ENCODE data around the gene PDZRN4. TPM values are rescaled to one million over a fixed set of nuclear protein-coding genes. Genes with fewer than 3 reads are reported as not detected.
"Not testable (repeated sequence)": the region's sequence is repeated elsewhere in the genome, so short reads cannot be mapped to it uniquely, and the experiment has no call there.

PDZRN4 gene
- total RNA-seq, 1 experiment from 2014 or later: not detected

DNA sequence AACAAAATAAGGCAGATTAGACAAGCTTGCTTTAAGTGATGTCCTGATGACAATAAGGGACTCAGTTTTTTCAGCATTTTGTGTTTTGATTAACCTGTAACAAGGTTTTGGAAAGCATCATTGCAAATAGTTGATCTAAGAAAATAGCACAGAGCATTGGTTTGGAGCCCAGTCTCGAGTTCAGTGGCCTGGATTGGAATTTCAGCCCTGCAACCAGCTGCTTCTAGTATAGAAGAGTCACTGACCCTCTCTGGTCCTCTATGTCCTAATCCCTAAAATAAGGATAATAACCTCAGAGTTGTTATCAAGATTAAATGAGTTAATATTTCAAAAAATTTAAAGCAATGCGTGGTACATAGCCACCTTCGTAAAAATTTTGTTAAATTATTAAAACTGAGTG, 25.5 kb downstream of the PDZRN4 start:
- no peak for DNase-seq (ENCODE audit: low read depth)

DNA sequence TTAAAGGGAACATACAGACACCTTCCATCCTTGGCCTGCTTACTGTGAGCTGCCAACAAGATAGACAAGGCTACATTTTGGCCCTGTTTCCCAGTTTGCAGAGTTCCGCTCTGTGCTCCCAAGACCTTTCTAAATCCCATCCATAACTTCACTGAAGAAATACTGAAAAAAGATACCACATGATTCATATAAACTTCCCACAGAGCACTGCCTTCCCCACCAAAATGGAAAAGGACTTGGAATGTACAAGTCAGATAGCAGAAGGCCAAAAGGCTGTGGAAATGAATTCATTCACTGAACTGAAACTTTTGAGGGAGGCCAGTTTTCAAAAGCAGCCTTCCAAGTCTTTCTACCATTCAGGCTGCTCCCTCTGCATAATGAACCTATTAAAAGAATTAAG, 29.6 kb downstream of the PDZRN4 start:
- DNase-seq (ENCODE audit: low read depth): no peak

DNA sequence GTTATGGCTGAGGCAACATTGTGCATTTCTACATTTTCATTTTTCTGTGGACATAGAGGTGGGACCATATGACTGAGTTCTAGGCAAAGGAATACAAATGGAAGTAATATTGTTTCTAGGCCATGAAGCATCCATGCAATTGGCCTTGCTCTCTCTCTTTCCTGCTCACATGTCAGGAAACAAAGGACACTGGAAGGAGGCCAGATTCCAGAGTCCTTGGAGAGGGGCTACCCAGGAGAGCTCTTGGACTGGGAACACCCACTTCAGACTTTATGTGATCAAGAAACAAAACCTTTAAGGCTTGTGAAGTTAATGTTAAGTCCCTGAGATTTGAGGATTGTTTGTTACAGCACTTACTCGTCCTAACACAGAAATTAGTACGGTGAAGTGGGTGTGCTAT, 32.8 kb downstream of the PDZRN4 start:
- no peak for DNase-seq (ENCODE audit: low read depth)

DNA sequence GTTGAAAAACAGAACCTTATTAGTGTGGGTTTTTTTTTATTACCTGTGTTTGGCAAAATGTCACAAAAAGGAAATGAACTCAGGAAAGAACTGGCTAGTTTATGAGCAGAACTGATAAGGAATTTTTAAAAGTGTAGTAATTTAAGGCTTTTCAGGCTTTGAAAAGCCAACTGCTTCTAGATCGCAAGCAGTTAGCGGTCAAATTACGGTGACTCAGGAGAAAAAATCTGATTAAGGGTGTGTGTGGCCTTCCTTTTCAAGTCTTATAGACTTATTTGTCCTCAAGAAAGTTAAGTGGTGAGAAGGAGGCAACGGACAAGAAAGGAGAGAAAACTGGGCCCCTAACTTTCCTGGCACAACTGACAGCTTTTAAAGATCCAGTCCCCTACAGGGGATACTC, 33.4 kb downstream of the PDZRN4 start:
- no peak for DNase-seq (ENCODE audit: low read depth)

DNA sequence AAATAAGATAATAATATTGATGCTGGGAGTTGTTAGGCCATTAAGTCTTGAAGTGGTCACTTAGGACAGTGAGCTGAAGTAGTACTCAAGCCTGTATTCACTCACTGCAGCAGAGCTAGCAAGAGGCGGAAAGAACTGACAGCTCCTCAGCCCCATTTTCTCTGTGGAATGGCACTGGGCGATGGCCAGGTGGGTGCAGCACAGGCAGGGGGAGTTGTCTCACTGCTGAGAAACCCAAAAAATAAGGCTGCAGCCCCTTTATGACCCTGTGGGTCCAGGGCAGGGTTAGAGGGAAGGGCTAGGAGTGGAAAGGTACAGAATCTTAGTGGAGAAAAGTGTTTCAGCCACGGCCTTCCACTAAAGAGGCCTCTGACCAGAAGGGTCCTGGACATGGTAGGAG, 35.5 kb downstream of the PDZRN4 start:
- no peak for DNase-seq (ENCODE audit: low read depth)

DNA sequence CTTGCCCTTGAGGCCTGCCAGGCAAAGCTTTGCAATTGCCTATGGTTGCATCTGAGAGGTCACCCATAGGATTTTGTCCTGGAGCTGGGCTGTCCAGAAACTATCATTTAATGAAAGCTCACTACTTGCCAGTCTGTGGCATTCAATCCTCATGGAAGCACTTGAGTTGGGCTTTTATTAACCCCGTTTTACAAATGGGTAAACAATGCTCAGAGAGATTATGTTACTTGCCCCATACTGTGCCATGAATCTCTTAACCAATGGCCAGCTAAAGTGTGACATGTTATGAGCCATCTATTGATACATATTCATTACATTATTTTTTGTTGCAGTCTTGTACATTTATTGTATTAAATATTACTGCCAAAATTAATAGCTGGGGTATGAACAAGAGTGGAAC, 35.9 kb downstream of the PDZRN4 start:
- no peak for DNase-seq (ENCODE audit: low read depth)

DNA sequence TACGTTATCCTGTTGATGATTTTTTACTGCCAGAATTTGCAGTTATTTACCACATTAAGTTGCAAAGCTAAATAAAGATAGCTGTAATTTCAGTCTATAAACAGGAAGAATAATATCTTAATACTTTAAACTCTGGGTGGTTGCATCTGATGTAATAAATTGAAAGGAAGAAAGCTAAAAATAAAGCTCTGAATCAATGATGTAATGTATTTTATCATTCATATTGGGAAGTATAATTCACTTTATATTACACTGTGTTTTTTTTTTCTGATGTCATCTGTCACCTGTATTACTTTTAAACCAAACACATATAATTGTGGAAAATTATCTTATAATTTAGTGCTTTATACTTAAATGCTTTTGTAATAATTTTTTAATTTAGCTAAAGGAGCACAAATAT, 37.1 kb downstream of the PDZRN4 start:
- DNase-seq (ENCODE audit: low read depth): no peak

DNA sequence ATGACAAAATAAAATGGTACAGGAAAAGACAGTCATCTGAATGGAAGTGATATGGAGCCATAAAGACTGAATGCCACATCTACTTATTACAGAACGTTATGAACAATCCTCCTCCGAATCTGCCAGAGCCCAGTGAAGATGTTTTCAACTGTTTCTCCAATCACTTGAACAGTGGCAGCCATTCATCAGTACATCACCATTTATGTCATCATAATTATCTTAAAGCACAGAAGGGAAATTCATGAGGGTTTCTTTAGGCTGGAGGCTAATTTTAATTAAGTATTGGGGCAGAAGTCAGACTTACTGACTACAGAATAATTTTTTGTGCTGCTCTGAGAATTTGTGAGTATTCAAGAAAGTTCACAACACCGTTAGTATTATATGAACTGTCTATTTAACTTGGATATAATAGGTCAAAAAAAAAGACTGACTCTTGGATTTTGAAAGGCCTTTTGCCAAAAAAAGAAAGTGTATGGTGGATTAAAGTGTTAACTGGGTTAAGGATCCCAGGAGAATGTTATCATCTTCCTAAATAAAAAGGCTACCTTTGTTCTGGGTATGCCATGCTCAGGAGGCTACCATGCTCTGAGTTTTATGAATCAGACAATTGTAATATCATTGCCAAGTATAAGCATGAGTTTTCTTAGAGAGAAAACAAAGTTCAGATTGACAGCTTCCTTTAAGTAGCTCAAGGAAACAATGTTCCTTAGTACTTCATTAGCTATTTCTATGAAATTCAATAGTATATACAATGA, 40.1 kb downstream of the PDZRN4 start:
- DNase-seq (ENCODE audit: low read depth): no peak

DNA sequence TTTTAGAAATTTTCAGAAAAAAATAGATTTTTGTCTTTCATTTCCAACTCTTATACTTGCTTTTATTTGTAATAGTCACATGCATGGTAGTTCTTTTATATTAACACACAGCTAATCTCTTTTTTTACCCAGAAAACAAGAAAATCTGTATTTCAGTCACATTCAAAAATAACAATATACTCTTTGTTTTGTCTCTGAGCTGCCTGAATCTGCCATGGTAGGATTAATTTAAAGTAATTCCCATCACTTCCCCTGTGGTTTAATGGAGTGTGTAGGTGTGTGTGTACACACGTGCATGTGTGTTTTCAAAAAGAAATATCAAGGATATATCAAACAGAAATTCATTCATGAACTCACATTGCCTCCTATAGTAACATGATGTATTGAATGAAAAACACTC, 42.6 kb downstream of the PDZRN4 start:
- no peak for DNase-seq (ENCODE audit: low read depth)

DNA sequence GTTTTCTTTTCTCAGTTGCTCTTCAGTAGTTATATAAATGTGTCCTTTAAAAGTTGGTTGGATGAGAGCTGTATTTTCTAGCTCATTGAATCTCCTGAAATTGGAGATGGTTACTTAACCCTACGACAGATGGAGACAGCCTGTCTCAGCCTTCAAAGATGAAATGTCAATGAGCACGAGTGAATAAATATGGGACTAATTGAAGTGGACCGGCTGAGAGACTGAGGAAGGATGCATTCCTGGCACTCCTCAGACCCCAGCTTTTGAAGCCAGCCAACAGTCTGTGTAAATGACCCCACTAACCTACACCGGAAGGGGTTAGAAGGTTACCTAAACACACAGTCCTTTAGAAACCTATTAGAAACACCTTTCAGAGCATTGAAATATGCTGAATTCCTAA, 46.6 kb downstream of the PDZRN4 start:
- DNase-seq (ENCODE audit: low read depth): no peak

DNA sequence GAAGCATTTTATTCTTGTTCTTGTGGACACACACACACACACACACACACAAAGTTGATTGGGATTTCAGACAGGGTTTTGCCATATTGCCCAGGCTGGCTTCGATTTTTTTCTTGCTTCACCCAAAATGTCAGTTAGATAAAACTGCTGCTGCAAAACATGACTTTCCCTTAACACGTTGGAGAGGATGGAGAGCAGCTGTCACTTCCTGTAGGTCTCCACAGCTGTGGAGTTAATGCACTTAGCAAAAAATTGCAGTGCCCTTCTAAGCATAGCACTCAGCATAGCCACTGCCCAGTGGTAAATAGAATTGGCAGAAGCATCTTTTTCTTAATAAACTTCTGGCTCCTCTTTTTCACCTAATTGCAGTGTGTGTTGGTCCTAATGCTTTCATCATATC, 54.5 kb downstream of the PDZRN4 start:
- DNase-seq (ENCODE audit: low read depth): no peak

DNA sequence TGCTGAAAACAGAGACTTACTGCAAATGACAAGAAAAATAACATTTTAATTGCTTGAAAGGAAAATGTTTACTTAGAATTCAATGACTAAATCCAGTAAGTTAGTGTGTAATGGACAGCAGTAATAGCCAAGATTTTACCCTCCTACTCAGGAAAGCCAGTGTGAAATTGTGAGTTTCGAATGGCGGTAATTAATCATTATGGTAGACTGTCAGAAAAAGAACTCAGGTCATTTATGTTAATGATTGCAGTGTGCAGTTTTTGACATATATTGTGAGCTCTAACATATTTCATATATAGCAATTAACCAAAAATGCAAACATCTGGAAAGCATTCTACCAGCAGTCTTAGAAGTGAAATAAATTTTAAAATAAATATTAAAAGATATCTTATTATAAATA, 60.3 kb downstream of the PDZRN4 start:
- DNase-seq (ENCODE audit: low read depth): no peak

DNA sequence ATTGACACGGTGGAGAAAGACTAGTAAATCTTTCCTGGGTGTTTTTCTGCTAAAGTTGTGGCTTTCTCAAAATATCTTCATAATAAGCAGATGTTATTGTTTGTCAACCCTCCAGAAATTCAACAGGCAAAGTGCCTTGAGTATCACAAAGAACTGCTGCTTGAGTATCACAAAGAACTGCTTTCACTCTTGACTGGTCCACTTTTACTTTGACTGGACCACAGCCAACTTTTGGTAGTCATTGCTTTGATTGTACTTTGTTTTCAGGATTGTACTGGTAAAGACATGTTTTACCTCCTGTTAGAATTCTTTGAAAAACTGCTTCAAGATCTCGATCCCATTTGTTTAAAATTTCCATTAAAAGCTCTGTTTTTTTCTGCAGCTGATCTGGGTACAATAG, 62.6 kb downstream of the PDZRN4 start:
- no peak for DNase-seq (ENCODE audit: low read depth)

DNA sequence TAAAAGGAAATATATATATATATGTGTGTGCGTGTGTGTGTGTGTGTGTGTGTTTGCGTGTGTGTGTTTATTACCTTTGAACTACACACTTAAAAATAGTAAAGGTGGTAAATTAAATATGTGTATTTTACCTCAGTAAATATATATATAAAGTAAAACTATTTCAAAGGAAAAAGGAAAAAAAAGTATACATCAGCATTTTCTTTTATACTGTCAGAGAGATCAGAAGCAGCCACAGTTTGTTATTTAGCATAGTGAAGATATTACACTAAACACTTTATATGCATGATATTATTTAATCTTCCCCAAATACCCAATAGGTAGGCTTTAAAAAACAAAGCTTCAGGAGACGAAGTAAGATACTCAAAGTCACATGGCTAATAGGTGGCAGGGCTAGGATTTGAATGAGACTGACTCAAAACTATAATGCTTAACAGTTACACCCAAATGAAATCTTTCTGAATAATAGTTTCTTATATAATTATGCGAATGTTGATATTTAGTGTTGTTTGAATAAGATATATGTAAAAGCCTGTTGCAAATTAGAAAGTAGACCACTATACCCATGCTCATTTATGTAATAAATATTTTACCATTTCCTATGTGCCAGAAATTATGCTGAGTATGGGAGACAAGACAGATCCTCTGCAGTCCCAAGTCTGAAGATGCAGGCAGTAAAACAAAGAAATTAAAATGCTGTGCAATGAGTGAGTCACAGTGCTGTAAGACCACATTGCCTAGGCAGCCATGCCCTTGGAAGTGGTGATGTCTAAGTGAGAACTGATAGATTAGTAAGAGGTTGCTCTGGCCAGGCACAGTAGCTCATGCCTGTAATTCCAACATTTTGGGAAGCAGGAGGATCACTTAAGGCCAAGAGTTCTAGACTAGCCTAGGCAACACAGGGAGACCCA, 66.1 kb downstream of the PDZRN4 start:
- no peak for DNase-seq (ENCODE audit: low read depth)

DNA sequence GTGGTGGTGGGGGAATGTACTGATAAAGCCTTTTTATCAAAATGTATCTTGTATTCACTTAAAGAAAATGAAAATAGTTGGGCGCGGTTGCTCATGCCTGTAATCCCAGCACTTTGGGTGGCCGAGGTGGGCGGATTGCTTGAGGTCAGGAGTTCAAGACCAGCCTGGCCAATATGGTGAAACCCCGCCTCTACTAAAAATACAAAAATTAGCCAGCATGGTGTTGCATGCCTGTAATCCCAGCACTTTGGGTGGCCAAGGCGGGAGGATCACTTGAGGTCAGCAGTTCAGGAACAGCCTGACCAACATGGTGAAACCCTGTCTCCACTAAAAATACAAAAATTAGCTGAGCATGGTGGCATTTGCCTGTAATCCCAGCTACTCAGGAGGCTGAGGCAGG, 75.1 kb downstream of the PDZRN4 start:
- DNase-seq (ENCODE audit: low read depth): not testable (repeated sequence)

DNA sequence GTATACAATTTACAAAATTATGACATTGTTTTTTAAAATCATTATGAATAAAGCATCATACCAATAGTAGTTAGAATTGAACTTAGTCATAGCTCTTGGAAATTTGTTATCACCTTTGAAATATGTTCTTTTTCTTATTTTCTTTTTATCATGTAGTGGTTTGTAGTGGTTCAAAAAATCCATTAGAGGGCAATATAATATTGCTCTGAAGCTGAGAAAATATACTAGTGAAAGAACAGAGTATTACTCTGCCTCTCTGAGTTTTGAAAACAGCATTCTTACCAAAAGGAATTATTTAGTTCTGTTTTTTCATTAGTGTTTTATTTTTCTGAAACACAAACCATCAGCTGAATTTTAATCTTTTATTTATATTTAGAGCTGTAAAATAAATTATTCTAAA, 76.2 kb downstream of the PDZRN4 start:
- no peak for DNase-seq (ENCODE audit: low read depth)

DNA sequence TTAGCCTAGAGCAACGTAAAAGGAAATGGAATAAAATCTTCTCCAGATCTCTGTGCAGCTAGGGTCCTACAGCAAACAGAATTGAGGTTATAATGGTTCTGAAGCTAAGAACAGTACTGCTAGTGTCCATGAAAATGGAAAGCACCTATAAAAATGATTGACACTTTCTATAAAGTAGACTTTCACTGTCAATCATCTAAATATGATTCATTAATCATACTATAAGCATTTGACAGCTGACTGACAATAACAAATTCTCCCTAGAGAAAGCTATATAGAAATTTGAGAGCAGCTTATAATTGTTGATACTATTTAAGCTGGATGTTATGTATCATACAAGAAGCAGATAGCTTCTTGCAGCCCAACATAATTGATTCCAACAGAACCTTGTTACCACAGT, 80.9 kb downstream of the PDZRN4 start:
- DNase-seq (ENCODE audit: low read depth): no peak

DNA sequence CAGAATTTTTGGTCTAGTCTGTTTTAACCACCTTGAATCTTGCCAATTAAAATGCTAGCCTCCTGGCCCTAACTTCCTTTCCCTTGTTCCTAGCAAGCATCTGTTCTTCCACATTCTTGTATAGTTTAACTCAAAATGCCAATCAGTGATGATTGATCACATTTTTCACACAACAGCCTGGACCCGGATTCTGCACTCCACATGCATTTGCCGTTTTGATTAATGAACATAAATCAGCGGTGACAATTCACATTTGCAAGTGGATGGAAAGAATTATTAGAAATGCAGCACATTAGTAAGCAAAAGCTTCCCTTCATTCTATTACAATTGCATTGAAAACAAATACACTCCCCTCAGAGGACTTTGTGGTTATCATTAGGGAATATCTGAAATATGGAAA, 83.4 kb downstream of the PDZRN4 start:
- DNase-seq (ENCODE audit: low read depth): no peak

DNA sequence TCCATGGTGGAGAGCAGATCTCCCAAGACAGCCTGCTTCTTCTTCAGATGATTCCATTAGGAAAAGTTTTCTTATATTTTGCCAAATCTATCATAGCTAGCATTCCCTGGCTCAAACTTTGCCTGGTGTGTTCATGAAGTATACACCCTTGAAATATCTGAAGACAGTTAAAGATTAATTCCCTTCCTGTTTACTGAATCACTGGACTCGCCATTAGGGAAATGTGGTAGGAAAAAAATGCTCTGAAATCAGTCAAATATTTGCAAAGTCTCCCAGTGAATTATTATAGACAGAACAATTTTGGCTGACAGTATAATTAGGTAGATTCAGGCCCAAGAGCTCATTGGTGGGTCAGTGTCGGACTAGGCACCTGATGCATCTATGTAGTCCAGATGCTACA, 86.5 kb downstream of the PDZRN4 start:
- DNase-seq (ENCODE audit: low read depth): no peak

DNA sequence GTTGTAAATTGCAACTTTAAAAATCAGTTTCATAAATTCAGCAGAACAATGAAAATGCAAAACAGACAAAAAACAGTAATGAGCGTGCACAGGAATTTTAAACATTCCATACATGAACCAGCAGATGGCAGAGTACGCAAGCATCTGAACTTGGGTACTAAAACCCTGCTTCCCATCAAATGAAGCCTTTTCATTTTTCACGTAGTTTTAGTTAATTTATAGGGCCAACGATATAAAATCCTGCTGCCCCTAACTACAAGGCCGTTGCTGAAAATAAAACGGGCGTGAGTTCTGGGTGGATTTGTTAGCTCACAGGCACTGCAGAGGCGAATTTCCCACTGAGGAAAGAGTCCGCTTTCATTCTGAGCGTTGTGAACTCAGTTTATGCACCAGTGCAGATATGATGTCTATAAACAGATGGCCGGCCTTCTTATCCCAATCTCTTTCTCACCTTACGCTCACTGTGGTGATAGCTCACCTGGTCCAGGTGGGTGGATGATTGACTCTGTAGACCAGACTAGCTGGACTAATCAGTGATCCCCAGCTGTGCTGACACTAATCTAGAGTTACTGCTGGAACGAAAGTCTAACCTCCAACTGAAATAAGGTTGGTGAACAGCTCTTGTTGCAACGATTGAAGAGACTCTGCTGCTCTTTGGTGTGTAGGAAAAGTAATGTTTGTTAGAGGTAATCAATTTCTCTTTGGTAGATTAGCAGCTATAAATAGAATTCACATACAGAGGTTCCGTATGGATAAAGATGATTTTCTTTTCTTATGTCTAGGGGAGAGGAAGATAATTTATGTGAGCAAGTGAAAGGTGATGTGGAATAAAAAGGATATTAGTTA, 89.2 kb downstream of the PDZRN4 start:
- DNase-seq (ENCODE audit: low read depth): no peak

DNA sequence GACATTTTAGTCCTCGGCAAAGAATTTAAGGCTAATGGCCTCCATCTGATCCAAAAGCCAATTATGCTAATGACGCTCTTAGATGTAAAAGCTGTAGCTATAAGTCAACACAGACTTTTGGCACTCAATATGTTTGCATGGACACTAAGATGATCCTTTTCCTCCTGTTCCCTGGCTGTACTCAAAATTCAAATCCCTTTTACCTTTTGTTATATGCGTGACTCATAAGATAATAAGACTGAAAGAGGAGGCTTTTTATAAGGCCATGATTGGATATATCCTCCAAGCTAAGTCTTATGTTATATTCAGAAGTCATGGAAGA, 89.8 kb downstream of the PDZRN4 start:
- no peak for DNase-seq (ENCODE audit: low read depth)

DNA sequence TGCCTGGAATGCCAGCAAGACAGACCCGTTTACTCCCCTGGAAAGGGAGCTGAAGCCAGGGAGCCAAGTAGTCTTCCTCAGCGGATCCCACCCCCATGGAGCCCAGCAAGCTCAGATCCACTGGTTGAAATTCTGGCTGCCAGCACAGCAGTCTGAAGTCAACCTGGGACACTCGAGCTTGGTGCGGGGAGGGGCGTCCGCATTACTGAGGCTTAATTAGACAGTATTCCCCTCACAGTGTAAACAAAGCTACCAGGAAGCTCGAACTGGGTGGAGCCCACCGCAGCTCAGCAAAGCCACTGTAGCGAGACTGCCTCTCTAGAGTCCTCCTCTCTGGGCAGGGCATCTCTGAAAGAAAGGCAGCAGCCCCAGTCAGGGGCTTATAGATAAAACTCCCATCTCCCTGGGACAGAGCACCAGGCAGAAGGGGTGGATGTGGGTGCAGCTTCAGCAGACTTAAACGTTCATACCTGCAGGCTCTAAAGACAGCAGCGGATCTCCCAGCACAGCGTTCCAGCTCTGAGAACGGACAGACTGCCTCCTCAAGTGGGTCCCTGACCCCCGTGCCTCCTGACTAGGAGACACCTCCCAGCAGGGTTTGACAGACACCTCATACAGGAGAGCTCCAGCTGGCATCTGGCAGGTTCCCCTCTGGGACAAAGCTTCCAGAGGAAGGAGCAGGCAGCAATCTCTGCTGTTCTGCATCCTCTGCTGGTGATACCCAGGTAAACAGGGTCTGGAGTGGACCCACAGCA, 92.4 kb downstream of the PDZRN4 start:
- DNase-seq (ENCODE audit: low read depth): not testable (repeated sequence)
